IMR-90 (cell line): ENCODE results near the gene MAGI2.

Source experiments
- BHLHE40 ChIP-seq: fragments of 150-350 bp; IDR thresholded peaks from 2 replicates; pipeline ENCODE4 v1.6.1; 2016; ENCODE audit warnings: mild to moderate bottlenecking, low read depth, low read length
- CTCF ChIP-seq: conservative IDR thresholded peaks from 2 replicates; pipeline ENCODE4 v1.5.1; 2012; ENCODE audit warnings: mild to moderate bottlenecking, low read depth, low read length, improper control_type of control experiment
- MAFK ChIP-seq: IDR thresholded peaks from 2 replicates; pipeline ENCODE4 v1.6.1; 2012; ENCODE audit warnings: low read depth, low read length, improper control_type of control experiment
- MAZ ChIP-seq: IDR thresholded peaks from 2 replicates; pipeline ENCODE4 v1.6.1; 2012; ENCODE audit warnings: low read depth, mild to moderate bottlenecking, low read length, improper control_type of control experiment, moderate library complexity, borderline replicate concordance
- MXI1 ChIP-seq: IDR thresholded peaks from 2 replicates; pipeline ENCODE4 v1.6.1; 2012; ENCODE audit warnings: low read depth, mild to moderate bottlenecking, low read length, moderate library complexity, borderline replicate concordance
- NFE2L2 ChIP-seq: fragments of 150-350 bp; IDR thresholded peaks from 2 replicates; pipeline ENCODE4 v1.6.1; 2016; ENCODE audit warnings: low read depth, mild to moderate bottlenecking, low read length
- POLR2A ChIP-seq: IDR thresholded peaks from 2 replicates; pipeline ENCODE4 v1.6.1; 2012; ENCODE audit warnings: mild to moderate bottlenecking, low read depth, low read length
- RAD21 ChIP-seq: IDR thresholded peaks from 2 replicates; pipeline ENCODE4 v1.6.1; 2012; ENCODE audit warnings: low read length, improper control_type of control experiment

GRCh38 chr7:78786055-78786454 is 667.4 kb downstream of the MAGI2 start:
- TF ChIP-seq BHLHE40 (no peak), CTCF (no peak), MAFK (no peak), MAZ (no peak), POLR2A (no peak), MXI1 (no peak), RAD21 (no peak), NFE2L2 (no peak)
